Osteocyte (in vitro differentiated cells): ENCODE measurements around the gene NHERF1. TPM values are rescaled to one million over a fixed set of nuclear protein-coding genes. Genes with fewer than 3 reads are reported as not detected.

Experiments
- DNase-seq: peaks from one replicate; pipeline ENCODE4 v3.0.0; 2021; ENCODE audit warnings: mixed read lengths; ENCODE audit not compliant: unreplicated experiment; ENCODE audit errors: extremely low spot score
- H3K27ac Mint-ChIP-seq: one replicate; pipeline ENCODE4 v1.8.0; 2021; ENCODE audit warnings: mild to moderate bottlenecking, mixed read lengths; ENCODE audit not compliant: unreplicated experiment
- H3K27me3 Mint-ChIP-seq: one replicate; pipeline ENCODE4 v1.8.0; 2021; ENCODE audit warnings: mixed read lengths; ENCODE audit not compliant: unreplicated experiment
- H3K36me3 Mint-ChIP-seq: one replicate; pipeline ENCODE4 v1.8.0; 2021; ENCODE audit warnings: mixed read lengths; ENCODE audit not compliant: unreplicated experiment
- H3K4me1 Mint-ChIP-seq: one replicate; pipeline ENCODE4 v1.8.0; 2021; ENCODE audit warnings: mixed read lengths; ENCODE audit not compliant: unreplicated experiment
- H3K4me3 Mint-ChIP-seq: one replicate; pipeline ENCODE4 v1.8.0; 2021; ENCODE audit warnings: mild to moderate bottlenecking, moderate library complexity, mixed read lengths; ENCODE audit not compliant: unreplicated experiment
- H3K9me3 Mint-ChIP-seq: one replicate; pipeline ENCODE4 v1.8.0; 2021; ENCODE audit warnings: mixed read lengths; ENCODE audit not compliant: unreplicated experiment
- total RNA-seq: library from RNA; stranded (reverse); gene quantifications from 2 replicates; pipeline ENCODE4 v1.2.1, GENCODE V29; 2021
- TF ChIP-seq, protein P1 (sequence below): fragments of 200-600 bp; sonication (generic); IDR thresholded peaks from 2 replicates; pipeline ENCODE4 v1.5.0; 2021; ENCODE audit warnings: antibody characterized with exemption, mild to moderate bottlenecking, moderate library complexity

The NHERF1 gene
- total RNA-seq, 1 donor from 2014 or later = 117 TPM

- Mint-ChIP-seq H3K4me1 (peaks cover 58% of the 10 kb centered on the region), H3K4me3 (peak overlapping the region; percentile 98), H3K27ac (peak overlapping the region; percentile 82), H3K9me3 (no peaks in the 10 kb centered on the region), H3K27me3 (no peaks in the 10 kb centered on the region), H3K36me3 (peaks cover 17% of the 10 kb centered on the region)
- TF ChIP-seq, protein P1, sequence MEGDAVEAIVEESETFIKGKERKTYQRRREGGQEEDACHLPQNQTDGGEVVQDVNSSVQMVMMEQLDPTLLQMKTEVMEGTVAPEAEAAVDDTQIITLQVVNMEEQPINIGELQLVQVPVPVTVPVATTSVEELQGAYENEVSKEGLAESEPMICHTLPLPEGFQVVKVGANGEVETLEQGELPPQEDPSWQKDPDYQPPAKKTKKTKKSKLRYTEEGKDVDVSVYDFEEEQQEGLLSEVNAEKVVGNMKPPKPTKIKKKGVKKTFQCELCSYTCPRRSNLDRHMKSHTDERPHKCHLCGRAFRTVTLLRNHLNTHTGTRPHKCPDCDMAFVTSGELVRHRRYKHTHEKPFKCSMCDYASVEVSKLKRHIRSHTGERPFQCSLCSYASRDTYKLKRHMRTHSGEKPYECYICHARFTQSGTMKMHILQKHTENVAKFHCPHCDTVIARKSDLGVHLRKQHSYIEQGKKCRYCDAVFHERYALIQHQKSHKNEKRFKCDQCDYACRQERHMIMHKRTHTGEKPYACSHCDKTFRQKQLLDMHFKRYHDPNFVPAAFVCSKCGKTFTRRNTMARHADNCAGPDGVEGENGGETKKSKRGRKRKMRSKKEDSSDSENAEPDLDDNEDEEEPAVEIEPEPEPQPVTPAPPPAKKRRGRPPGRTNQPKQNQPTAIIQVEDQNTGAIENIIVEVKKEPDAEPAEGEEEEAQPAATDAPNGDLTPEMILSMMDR = no peak
- DNase-seq = no peak
Measured at GRCh38 chr17:74749279-74750038, 1.0 kb downstream of the NHERF1 start.

DNA sequence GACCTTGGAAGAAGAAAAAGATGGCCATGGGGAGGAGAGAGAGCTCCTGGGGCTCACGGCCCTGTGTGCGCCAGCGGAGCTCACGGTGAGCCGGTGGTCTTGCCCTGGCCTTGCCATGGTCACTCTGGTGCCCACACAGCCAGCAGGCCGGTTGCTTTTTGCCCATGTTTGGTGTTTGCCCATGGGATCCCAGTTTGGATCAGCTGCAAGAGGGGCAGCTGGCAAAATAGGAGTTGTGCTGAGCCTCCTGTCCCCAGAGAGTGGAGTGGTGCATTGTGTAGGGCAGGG is 1.6 kb downstream of the NHERF1 start:
- Mint-ChIP-seq H3K27ac (peak overlapping the region; percentile 82), H3K9me3 (no peaks in the 10 kb centered on the region), H3K27me3 (no peaks in the 10 kb centered on the region), H3K4me3 (peak overlapping the region; percentile 98), H3K36me3 (peaks cover 17% of the 10 kb centered on the region), H3K4me1 (peaks cover 57% of the 10 kb centered on the region)
- TF ChIP-seq, protein P1 = no peak
- no peak for DNase-seq

GRCh38 chr17:74750327-74751069 is 2.1 kb downstream of the NHERF1 start:
- Mint-ChIP-seq H3K4me3 (peak overlapping the region; percentile 98), H3K4me1 (peaks cover 60% of the 10 kb centered on the region), H3K36me3 (peaks cover 17% of the 10 kb centered on the region), H3K27ac (peak overlapping the region; percentile 82), H3K9me3 (no peaks in the 10 kb centered on the region), H3K27me3 (no peaks in the 10 kb centered on the region)
- no peak for DNase-seq
- TF ChIP-seq, protein P1 = no peak

DNA sequence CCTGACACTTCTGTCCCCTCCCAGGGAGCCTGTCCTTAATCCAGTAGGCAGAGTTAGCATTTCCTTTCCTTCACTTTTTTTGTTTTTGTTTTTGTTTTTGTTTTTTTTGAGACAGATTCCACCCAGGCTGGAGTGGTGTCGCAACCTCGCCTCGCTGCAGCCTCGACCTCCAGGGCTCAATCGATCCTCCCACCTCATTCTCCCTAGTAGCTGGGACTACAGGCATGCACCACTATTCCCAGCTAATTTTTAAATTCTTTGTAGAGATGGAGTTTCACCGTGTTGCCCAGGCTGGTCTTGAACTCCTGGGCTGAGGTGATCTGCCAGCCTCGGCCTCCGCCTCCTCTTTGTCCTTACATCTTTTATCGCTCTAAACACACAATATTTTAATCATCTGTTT is 4.0 kb downstream of the NHERF1 start:
- Mint-ChIP-seq H3K4me3 (peak overlapping the region; percentile 29), H3K4me1 (peaks cover 61% of the 10 kb centered on the region), H3K36me3 (peaks cover 17% of the 10 kb centered on the region), H3K9me3 (no peaks in the 10 kb centered on the region), H3K27me3 (no peaks in the 10 kb centered on the region), H3K27ac (peak overlapping the region; percentile 54)
- TF ChIP-seq, protein P1 = no peak
- DNase-seq = no peak

- Mint-ChIP-seq H3K36me3 (peaks cover 17% of the 10 kb centered on the region), H3K4me1 (peaks cover 62% of the 10 kb centered on the region)
Measured at GRCh38 chr17:74752822-74753401, 4.5 kb downstream of the NHERF1 start.

More at GRCh38 chr17:74752822-74753401, 4.5 kb downstream of the NHERF1 start:
- H3K4me3 Mint-ChIP-seq = no peak overlapping the region
- H3K27me3 Mint-ChIP-seq = no peaks in the 10 kb centered on the region
- H3K27ac Mint-ChIP-seq = no peak overlapping the region
- no peaks in the 10 kb centered on the region for H3K9me3 Mint-ChIP-seq
- no peak for DNase-seq
- TF ChIP-seq, protein P1 = no peak
